Superior temporal gyrus (tissue), 1 donor: ENCODE measurements around the gene TPCN2.
"Not testable (repeated sequence)": the region's sequence is repeated elsewhere in the genome, so short reads cannot be mapped to it uniquely, and the experiment has no call there.

Experiments used
- DNase-seq: peaks from one replicate; pipeline ENCODE4 v3.0.0-alpha.2; 2016; ENCODE audit errors: extremely low spot score

TPCN2 gene

DNA sequence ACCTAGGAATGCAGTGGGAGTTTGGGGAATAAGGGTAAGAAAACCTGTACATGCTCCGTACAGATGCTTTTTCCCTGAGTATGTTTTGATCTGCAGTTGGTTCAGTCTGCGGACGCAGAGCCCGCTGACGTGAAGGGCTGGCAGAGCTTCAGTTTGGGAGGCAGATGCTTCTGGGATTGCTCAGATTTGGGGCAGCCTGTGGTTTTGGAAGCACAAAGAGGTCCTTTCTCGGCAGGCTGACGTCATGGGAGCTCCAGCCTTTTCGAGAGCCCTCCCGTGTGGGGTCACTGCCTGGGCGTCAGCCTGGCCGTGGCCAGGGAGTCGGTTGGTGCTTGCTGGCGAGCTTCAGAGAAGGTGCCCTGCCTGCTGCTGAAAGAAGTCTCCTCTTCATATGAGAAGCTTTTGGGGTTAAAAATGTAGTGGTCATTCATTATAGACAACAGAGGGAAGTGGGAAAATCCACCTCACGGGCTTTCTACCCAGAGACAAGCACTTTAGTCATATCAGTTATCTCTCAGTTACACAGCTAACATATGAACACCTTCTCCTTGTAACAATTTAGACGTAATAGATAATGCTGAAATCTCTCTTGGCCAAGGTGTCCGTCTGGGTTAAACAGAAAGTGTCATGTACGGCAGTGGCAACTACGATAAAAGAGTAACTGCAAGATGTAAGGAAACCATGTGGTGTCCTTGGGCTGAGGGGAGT, 26.8 kb downstream of the TPCN2 start:
- DNase-seq: peak; percentile 77

DNA sequence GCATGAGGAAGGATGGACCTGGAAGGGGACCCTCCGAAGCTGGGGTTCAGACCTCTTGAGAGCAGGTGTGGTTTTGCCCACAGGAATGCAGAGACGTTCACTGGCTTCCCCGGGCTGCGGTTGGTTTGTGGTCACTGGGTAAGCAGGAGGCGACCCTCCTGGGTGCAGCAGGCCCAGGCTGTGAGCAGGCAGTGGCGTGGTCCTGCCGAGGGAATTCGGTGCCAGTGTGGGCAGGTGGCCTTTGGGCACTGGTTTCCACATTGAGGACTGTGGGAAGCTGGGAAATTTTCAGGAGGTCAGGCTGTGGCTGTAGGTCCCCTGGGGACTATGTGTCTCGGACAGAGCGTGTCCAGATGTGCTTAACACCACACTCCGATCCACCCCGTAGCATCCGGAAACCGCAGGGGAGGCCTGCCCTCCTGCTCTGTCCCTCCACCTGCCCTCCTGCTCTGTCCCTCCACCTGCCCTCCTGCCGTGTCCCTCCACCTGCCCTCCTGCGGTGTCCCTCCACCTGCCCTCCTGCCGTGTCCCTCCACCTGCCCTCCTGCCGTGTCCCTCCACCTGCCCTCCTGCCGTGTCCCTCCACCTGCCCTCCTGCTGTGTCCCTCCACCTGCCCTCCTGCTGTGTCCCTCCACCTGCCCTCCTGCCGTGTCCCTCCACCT, 27.5 kb downstream of the TPCN2 start:
- DNase-seq: no peak

DNA sequence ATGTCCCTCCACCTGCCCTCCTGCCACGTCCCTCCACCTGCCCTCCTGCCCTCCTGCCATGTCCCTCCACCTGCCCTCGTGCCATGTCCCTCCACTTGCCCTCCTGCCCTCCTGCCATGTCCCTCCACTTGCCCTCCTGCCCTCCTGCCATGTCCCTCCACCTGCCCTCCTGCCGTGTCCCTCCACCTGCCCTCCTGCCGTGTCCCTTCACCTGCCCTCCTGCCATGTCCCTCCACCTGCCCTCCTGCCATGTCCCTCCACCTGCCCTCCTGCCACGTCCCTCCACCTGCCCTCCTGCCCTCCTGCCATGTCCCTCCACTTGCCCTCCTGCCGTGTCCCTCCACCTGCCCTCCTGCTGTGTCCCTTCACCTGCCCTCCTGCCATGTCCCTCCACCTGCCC, 28.2 kb downstream of the TPCN2 start:
- DNase-seq: not testable (repeated sequence)

DNA sequence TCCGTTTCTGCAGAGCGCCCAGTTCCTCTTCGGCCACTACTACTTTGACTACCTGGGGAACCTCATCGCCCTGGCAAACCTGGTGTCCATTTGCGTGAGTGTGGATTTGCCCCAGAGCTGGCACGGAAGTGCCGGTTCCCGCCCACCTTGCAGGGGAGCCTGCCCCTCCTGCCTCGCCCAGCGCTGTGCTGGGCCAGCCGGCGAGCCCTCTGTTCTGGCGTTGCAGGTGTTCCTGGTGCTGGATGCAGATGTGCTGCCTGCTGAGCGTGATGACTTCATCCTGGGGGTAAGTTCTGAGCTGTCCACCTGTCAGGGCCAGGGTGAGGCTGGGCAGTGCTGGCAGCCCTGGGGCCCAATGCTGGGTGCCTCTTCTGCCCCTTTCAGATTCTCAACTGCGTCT, 29.8 kb downstream of the TPCN2 start:
- no peak for DNase-seq

- DNase-seq: no peak
Measured at GRCh38 chr11:69078930-69079605, 30.3 kb downstream of the TPCN2 start.

DNA sequence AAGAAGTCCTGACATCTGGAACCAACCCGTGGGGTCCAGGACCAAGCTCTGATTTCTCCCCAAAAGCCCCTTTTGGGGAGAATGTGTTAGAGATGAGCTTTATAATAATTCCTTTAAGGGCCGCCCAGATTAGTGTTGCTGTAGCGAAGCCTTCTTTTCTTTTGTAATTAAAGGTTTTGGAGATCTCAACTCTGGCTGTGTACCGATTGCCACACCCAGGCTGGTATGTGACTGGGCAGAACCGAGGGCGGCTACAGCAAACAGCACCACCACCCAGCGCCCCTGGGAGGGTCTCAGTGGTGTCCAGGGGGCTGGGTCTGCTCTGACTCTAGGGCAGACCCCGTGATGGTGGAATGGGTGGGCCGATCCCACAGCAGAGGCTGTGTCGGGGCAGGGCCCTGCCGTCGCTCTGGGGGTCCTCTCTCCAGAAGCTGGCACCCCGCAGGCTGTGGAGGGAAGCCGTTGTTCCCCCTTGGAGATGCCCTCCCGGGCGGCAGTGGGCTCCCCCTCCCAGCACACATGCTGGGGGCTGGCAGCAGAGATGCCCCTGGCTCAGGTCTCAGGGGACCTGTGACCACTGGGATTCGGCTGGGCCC, 31.0 kb downstream of the TPCN2 start:
- DNase-seq: no peak

DNA sequence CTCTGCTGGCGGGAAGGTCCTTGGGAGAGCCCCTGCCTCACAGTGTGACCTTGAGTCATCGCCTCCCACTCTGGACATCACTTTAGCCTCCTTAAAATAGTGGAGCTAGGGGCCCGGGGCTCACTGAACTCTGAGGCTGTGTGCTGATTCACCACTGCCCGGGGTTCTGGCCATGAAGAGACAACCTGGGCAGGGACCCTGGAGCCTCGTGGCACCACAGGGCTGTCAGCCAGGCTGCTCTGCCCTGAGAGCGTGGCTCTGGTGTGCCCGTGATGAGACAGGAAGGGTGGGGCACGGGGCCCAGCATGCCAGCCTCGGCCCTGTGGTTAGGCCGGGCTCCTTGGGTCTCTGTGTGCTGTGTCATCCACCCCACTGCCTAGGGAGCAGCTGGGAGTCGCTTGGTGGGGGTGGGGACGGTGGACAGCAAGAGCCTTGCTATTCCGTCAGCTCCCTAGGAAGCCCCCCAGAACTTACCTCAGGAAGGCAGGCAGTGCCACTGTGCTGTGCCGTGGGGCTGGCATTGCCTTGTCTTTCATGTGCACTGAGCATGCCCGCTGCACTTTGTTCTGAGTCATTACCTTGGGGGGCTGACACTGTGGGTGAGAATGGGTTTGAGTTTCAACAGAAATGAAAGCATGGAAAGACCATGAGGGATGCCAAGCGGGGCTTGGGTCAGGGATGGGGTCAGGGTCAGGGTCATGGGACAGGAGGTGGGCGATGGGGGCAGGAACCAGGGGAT, 31.7 kb downstream of the TPCN2 start:
- no peak for DNase-seq

DNA sequence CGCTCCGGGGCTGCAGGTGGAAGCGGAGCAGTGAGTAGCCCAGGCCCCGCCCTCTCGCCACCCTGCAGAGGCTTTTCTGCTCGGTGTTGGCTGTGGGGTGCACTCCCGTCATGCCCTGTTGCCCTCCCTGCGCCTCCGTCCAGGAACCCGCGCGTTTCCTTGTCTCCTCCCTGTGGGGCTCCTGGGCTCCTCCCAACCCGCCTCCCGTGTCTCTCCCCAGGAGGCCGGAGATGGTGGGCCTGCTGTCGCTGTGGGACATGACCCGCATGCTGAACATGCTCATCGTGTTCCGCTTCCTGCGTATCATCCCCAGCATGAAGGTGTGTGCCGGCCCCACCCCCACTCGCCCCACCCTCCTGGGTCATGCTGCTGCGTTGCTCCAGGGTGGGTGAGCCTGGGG, 32.4 kb downstream of the TPCN2 start:
- DNase-seq: no peak

- no peak for DNase-seq
Measured at GRCh38 chr11:69083531-69084247, 35.0 kb downstream of the TPCN2 start.

DNA sequence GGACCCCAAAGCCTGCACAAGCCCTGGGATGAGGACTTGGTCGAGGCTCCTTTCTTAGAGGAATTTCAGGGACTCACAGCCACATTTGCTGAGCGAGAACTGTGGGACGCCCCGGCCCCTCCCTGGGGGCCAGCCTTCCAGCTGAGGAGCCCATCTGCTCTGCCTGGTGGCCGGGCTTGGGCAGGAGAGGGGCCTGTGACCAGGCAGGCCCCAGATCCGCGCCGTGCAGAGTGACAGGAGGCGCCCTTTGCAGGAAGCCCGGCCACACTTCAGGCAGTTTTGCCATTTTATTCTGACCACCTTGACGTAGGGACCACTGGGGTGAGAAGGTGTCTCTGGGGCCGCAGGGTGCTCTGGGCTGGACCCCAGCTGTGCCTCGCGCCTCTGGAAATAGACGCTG, 35.6 kb downstream of the TPCN2 start:
- no peak for DNase-seq

GRCh38 chr11:69085490-69086095, 36.9 kb downstream of the TPCN2 start:
- no peak for DNase-seq

- peak; percentile 34 for DNase-seq
Measured at GRCh38 chr11:69086152-69087132, 37.7 kb downstream of the TPCN2 start.

- no peak for DNase-seq
Measured at GRCh38 chr11:69087133-69087524, 38.4 kb downstream of the TPCN2 start.

- no peak for DNase-seq
Measured at GRCh38 chr11:69087811-69088210, 39.1 kb downstream of the TPCN2 start.

GRCh38 chr11:69088676-69089146, 40.0 kb downstream of the TPCN2 start:
- peak; percentile 85 for DNase-seq

DNA sequence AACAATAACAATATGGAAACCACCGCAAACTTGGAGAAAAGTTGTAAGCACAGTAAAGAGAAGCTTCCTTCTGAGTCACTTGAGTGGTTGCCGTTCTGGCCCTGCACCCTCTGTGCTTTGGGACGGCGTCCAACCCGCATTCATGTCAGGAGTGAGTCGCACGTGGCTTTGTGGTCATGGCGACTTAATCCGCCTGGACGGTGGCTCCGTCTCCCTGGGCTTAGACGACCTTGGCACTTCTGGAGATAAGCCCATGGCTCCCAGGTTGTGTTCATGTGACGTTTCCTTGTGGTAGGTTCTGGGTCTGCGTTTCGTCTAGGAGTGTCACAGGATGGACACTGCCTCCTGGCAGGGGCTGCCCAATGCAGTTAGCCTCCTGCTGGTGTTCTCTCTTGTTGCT, 40.5 kb downstream of the TPCN2 start:
- no peak for DNase-seq

GRCh38 chr11:69091638-69092165, 43.0 kb downstream of the TPCN2 start:
- no peak for DNase-seq

- no peak for DNase-seq
Measured at GRCh38 chr11:69092263-69092662, 43.5 kb downstream of the TPCN2 start.

DNA sequence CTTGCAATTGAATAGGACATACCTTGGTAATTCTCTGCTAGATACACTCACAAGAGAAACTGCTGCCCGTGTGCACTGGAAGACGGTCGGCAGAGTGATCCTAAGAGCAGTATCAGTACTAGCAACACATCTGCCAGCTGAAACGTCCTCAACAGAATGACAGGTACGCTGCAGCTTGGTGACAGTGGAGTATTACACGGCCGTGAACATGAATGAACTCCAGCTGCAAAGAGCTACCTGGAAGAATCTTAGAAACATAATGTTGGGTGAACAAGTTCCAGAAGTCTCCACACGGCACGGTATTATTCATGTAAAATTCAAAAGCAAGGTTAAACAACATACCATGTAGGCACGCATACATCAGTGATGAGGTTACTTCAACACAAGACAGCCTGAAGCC, 44.4 kb downstream of the TPCN2 start:
- DNase-seq: no peak
